RWPE1 (cell line): ENCODE measurements around the gene GPC1.

Experiments
- CTCF ChIA-PET: fragments of 350-600 bp; sonication (Branson Sonifier 250); formaldehyde crosslinking; extraction: SDS; loops from one replicate; lab custom pipeline; 2021; lab: Yijun Ruan, JAX
- POLR2A ChIA-PET: fragments of 400-600 bp; formaldehyde crosslinking; extraction: SDS; loops from one replicate; lab custom pipeline; 2020; ENCODE audit warnings: antibody characterized with exemption; ENCODE audit not compliant: low non-redundant PET; lab: Yijun Ruan, JAX
- DNase-seq: peaks from one replicate; pipeline ENCODE4 v3.0.0; 2012; ENCODE audit warnings: low spot score
- H3K27ac ChIP-seq: fragments of 450-650 bp; 2 replicates; pipeline ENCODE4 v1.5.1; 2017
- TF ChIP-seq, protein P1 (sequence below): fragments of 450-650 bp; conservative IDR thresholded peaks from 2 replicates; pipeline ENCODE4 v1.5.1; 2017; ENCODE audit warnings: low read depth, mild to moderate bottlenecking

Gene GPC1

DNA sequence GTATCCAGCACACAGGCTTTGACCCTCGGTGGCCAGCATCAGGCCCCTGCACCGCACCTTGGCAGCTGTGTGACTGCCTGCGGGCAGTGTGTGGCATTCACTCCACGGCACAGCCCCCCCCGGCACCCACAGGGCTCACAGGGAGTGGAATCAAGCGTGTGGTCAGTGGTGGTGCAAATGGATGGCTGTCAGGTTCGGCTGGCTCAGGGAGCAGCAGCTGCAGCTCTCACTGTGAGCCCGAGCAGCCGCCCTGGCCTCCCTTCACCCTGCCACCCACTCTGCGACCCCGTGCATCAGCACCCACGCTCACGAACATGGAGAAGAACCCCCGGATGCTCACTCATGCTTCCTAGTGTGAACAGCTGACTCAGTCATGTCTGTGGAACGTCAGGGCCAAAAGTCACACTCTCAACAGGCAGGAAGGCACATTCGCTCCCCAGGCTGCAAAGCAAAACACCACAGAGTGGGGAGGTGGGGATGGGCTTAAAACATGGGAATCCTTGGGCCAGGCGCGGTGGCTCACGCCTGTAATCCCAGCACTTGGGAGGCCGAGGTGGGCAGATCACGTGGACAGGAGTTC lies 41.5 kb upstream of the GPC1 start:
- TF ChIP-seq, protein P1, sequence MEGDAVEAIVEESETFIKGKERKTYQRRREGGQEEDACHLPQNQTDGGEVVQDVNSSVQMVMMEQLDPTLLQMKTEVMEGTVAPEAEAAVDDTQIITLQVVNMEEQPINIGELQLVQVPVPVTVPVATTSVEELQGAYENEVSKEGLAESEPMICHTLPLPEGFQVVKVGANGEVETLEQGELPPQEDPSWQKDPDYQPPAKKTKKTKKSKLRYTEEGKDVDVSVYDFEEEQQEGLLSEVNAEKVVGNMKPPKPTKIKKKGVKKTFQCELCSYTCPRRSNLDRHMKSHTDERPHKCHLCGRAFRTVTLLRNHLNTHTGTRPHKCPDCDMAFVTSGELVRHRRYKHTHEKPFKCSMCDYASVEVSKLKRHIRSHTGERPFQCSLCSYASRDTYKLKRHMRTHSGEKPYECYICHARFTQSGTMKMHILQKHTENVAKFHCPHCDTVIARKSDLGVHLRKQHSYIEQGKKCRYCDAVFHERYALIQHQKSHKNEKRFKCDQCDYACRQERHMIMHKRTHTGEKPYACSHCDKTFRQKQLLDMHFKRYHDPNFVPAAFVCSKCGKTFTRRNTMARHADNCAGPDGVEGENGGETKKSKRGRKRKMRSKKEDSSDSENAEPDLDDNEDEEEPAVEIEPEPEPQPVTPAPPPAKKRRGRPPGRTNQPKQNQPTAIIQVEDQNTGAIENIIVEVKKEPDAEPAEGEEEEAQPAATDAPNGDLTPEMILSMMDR: no peak
- POLR2A ChIA-PET: no interaction called here
- no peak for DNase-seq
- CTCF ChIA-PET: interaction anchor here (1.0 kb wide), 1 partner anchor 8 kb away, joined by 3 read pairs; no protein-coding TSS in a partner anchor
- no peak overlapping the region for H3K27ac ChIP-seq

DNA sequence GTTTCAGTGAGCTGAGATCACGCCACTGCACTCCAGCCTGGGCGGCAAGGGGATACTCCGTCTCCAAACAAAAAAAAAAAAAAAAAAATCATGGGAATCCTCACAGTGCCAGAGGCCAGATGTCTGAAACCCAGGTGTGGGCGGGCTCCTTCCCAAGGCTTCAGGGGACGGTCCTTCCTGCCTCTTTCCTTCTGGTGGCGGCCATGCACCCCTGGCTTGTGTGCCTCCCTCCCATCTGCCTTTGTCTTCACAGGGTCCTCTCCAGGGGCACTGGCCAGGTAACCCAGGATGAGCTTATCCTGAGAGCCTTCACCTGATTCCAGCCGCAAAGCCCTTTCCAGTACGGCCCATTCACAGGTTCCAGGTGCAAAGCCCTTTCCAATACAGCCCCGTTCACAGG lies 40.9 kb upstream of the GPC1 start:
- TF ChIP-seq, protein P1: no peak
- H3K27ac ChIP-seq: no peak overlapping the region
- CTCF ChIA-PET: no interaction called here
- POLR2A ChIA-PET: no interaction called here
- no peak for DNase-seq

DNA sequence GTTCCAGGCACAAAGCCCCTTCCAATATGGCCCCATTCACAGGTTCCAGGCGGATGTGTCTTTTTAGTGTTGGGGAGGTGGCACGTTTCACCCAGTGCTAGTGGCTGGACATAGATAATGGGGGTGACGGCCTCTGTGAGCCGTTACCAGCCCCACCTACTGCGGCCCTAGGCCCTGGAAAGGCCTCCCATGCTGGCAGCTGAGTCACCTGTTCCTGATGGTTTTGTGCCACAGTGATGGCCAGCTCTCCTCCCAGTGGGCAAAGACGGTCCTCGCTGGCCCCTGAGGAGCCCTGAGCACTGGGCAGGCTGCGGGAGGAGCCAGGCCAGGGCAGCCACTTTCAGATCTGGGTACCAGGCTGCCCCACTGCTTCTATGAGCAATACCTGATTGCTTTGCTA lies 40.0 kb upstream of the GPC1 start:
- DNase-seq: no peak
- ChIA-PET CTCF (no interaction called here), POLR2A (no interaction called here)
- H3K27ac ChIP-seq: no peak overlapping the region
- TF ChIP-seq, protein P1: no peak

DNA sequence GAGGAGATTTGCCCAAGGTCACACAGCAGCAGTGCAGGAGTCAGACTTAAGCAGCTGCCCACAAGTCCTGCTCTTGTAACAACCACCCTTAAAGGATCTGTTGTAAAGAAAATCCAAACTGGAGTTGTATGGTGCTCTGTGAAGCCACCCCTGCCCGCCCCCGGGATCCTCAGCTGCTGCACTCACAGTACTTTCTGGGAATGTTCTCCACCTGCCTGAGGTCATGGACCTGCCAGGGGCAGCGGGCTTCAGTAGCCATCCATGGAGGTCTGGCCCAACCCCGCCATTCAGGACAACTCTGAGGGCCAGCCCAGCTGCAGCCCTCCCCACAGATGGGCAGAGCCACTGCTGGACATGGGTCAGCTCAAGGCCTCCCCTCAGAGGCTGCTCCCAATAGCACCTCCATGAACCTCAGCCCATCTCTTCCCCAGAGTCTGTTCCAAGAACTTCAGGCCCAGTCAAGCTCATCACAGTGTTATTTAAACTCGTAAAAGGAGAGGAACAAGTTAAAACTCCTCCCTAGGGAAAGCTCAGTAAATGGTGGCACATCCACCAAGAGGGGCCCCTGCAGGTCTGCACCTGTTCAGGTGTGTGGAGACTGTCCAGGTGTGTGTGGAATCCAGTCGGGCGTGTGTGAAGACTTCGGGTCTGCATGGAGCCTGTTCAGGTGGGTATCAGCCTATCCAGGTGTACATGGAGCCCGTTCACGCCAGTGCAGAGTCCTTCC lies 39.4 kb upstream of the GPC1 start:
- POLR2A ChIA-PET: no interaction called here
- CTCF ChIA-PET: interaction anchor here (0.7 to 1.6 kb wide), 2 partner anchors 26 to 163 kb away, joined by 3 to 7 read pairs; no protein-coding TSS in a partner anchor
- TF ChIP-seq, protein P1: no peak
- no peak for DNase-seq
- no peak overlapping the region for H3K27ac ChIP-seq

DNA sequence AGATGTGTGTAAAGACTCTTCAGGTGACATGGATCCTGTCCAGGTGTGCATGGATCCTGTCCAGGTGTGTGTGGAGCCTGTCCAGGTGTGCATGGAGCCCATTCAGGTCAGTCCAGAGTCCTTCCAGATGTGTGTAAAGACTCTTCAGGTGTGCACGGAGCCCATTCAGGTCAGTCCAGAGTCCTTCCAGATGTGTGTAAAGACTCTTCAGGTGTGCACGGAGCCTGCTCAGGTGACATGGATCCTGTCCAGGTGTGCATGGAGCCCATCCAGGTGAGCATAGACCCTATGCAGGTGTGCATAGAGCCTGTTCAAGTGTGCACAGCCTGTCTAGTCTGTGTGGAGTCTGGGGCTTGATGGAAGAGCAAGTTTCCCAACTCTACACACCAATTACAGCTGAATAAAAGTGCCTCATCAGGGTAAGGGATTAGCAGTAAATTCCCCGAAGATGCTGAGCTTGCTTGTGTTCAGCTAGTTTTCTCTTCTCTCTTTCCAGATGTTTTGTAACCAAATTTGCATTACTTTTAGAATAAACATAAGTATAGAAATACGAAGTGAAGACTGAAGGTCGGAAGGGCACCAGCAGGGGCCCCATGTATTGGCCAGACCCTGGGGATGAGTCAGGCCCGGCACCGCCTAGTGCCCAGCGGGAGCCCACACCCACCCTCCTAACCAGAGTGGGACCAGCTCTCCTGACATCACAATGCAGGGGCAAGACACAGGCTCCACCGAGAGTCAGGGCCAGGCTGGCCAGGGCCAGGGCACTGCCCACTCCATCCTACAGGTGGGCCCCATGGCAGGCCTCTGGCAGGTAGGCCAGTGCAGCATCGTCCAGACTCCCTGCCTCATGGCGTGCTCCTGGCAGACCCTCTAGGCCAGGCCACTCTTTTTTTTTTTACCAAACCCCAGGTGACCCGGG lies 38.6 kb upstream of the GPC1 start:
- ChIA-PET CTCF (interaction anchor here (1.6 kb wide), 1 partner anchor 164 kb away, joined by 7 read pairs; no protein-coding TSS in a partner anchor), POLR2A (interaction anchor here (0.5 kb wide), 1 partner anchor 30 kb away, joined by 3 read pairs; no protein-coding TSS in a partner anchor)
- DNase-seq: no peak
- no peak overlapping the region for H3K27ac ChIP-seq
- TF ChIP-seq, protein P1: no peak

DNA sequence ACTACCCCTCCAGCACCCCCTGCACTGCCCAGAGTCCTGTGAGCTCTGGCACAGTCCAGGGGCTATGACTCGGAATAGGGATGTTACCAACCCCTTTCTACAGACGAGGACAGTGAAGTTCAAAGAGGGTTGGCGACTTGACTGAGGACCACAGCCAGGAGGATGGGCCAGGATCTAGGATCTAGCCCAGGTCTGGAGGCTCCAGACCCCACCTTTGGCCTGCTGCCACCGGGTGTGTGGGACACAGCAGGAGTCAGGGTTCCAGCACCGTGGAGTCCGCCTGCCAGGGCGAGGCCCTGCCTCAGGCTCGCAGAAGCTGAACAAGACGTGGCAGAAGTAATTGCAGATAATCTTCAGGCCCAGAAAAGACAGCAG lies 37.9 kb upstream of the GPC1 start:
- POLR2A ChIA-PET: interaction anchor here (0.5 kb wide), 1 partner anchor 29 kb away, joined by 3 read pairs; no protein-coding TSS in a partner anchor
- DNase-seq: no peak
- H3K27ac ChIP-seq: no peak overlapping the region
- CTCF ChIA-PET: no interaction called here
- TF ChIP-seq, protein P1: no peak
